ENCODE data around the gene CAMTA2. TPM values are rescaled to one million over a fixed set of nuclear protein-coding genes. Genes with fewer than 3 reads are reported as not detected.

Gene CAMTA2
- polyA plus RNA-seq, 1 donor (not counting 4 experiments of a cell fraction or from before 2014, with no cell fraction given) = 8.5 TPM

- Histone ChIP-seq H3K4me1 (ENCODE audit: control insufficient read depth, extremely low read depth, insufficient read depth, low read length) (peaks cover 3% of the 10 kb centered on the region), H3K4me3 (ENCODE audit: control insufficient read depth in 2 of 3, extremely low read depth in 1 of 3, insufficient read depth in 2 of 3, low read depth in 1 of 3, low read length in 3 of 3) (no peak overlapping the region), H3K9me1 (ENCODE audit: control insufficient read depth, extremely low read depth, insufficient read depth, low read length) (no peaks in the 10 kb centered on the region), H4K20me1 (ENCODE audit: control insufficient read depth, extremely low read depth, insufficient read depth, low read length) (no peaks in the 10 kb centered on the region), H3K4me2 (ENCODE audit: control insufficient read depth, extremely low read depth, insufficient read depth, low read depth, low read length) (peak overlapping the region; percentile 89), H3K9ac (ENCODE audit: control insufficient read depth, extremely low read depth, insufficient read depth, low read length) (no peak overlapping the region), H3K27me3 (ENCODE audit: control insufficient read depth, extremely low read depth, insufficient read depth, low read length) (no peaks in the 10 kb centered on the region), H2AFZ (ENCODE audit: control insufficient read depth, low read length) (no peak overlapping the region), H3K36me3 (ENCODE audit: control insufficient read depth in 2 of 2, extremely low read depth in 1 of 2, insufficient read depth in 2 of 2, low read length in 2 of 2) (no peaks in the 10 kb centered on the region), H3K79me2 (ENCODE audit: control insufficient read depth, insufficient read depth, low read length) (no peaks in the 10 kb centered on the region), H3K9me3 (ENCODE audit: control insufficient read depth, low read depth, low read length) (no peaks in the 10 kb centered on the region), H3K27ac (ENCODE audit: control insufficient read depth, insufficient read depth, low read length) (no peak overlapping the region)
- TF ChIP-seq EZH2 (IDR thresholded peaks at IDR 0.05; ENCODE audit: low read length) (no peak), CTCF (optimal IDR thresholded peaks at IDR 0.05 in 1 of 3, IDR thresholded peaks at IDR 0.05 in 1 of 3, conservative IDR thresholded peaks at IDR 0.05 in 1 of 3; ENCODE audit: extremely low read depth in 1 of 3, insufficient read depth in 2 of 3, low read length in 3 of 3) (no peak)
- no peak for FAIRE-seq
- DNase-seq (ENCODE audit: low read depth, low spot score) = no peak
- dilution Hi-C loops (cut with MboI; ENCODE audit: extremely low pct_ligation_motif_present, low sequenced_read_pairs) = no loop called here
Measured at GRCh38 chr17:5034651-5035050, 47.2 kb upstream of the CAMTA2 start.

DNA sequence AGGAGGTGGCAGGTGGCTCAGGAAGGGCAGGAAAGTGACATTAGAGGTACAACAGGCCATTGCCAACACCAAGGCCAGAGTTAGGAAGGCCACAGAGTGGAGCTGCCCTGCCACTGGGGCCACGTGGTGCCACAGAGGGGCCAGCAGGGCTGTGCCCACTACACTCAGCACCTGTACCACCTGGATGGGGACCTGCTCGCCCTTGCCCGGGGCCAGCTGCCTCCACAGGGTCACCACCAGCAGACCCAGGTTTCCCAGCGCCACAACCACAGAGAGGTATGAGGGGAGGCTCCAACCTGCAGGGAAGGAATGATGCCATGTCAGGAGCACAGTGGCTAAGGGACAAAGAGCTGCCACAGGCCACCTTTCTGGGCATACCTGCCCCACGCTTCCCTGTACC lies 46.6 kb upstream of the CAMTA2 start:
- Histone ChIP-seq H3K9me1 (ENCODE audit: control insufficient read depth, extremely low read depth, insufficient read depth, low read length) (no peaks in the 10 kb centered on the region), H4K20me1 (ENCODE audit: control insufficient read depth, extremely low read depth, insufficient read depth, low read length) (no peaks in the 10 kb centered on the region), H3K27me3 (ENCODE audit: control insufficient read depth, extremely low read depth, insufficient read depth, low read length) (no peaks in the 10 kb centered on the region), H3K4me1 (ENCODE audit: control insufficient read depth, extremely low read depth, insufficient read depth, low read length) (peaks cover 3% of the 10 kb centered on the region), H3K4me2 (ENCODE audit: control insufficient read depth, extremely low read depth, insufficient read depth, low read depth, low read length) (no peak overlapping the region), H3K79me2 (ENCODE audit: control insufficient read depth, insufficient read depth, low read length) (no peaks in the 10 kb centered on the region), H3K36me3 (ENCODE audit: control insufficient read depth in 2 of 2, extremely low read depth in 1 of 2, insufficient read depth in 2 of 2, low read length in 2 of 2) (no peaks in the 10 kb centered on the region), H3K4me3 (ENCODE audit: control insufficient read depth in 2 of 3, extremely low read depth in 1 of 3, insufficient read depth in 2 of 3, low read depth in 1 of 3, low read length in 3 of 3) (no peak overlapping the region), H3K27ac (ENCODE audit: control insufficient read depth, insufficient read depth, low read length) (no peak overlapping the region), H2AFZ (ENCODE audit: control insufficient read depth, low read length) (no peak overlapping the region), H3K9ac (ENCODE audit: control insufficient read depth, extremely low read depth, insufficient read depth, low read length) (no peak overlapping the region), H3K9me3 (ENCODE audit: control insufficient read depth, low read depth, low read length) (no peaks in the 10 kb centered on the region)
- dilution Hi-C loops (cut with MboI; ENCODE audit: extremely low pct_ligation_motif_present, low sequenced_read_pairs) = no loop called here
- FAIRE-seq (no peak), DNase-seq (ENCODE audit: low read depth, low spot score) (no peak)
- TF ChIP-seq CTCF (optimal IDR thresholded peaks at IDR 0.05 in 1 of 3, IDR thresholded peaks at IDR 0.05 in 1 of 3, conservative IDR thresholded peaks at IDR 0.05 in 1 of 3; ENCODE audit: extremely low read depth in 1 of 3, insufficient read depth in 2 of 3, low read length in 3 of 3) (no peak), EZH2 (IDR thresholded peaks at IDR 0.05; ENCODE audit: low read length) (no peak)
